Neural crest cell (in vitro differentiated cells): Measurements from ENCODE around the gene PRKG1. TPM values are rescaled to one million over a fixed set of nuclear protein-coding genes. Genes with fewer than 3 reads are reported as not detected.

Source experiments
- DNase-seq: peaks from one replicate; pipeline ENCODE4 v3.0.0; 2021; ENCODE audit warnings: low read depth, mixed read lengths, low spot score
- H3K27ac Mint-ChIP-seq: one replicate; pipeline ENCODE4 v1.8.0; 2021; ENCODE audit warnings: mild to moderate bottlenecking, mixed read lengths; ENCODE audit not compliant: unreplicated experiment
- H3K27me3 Mint-ChIP-seq: 2 replicates; pipeline ENCODE4 v1.8.0; 2021; ENCODE audit warnings: low read depth, mild to moderate bottlenecking, mixed read lengths
- H3K36me3 Mint-ChIP-seq: 2 replicates; pipeline ENCODE4 v1.8.0; 2021; ENCODE audit warnings: low read depth, mild to moderate bottlenecking, mixed read lengths
- H3K4me1 Mint-ChIP-seq: 2 replicates; pipeline ENCODE4 v1.8.0; 2021; ENCODE audit warnings: mixed read lengths
- H3K4me3 Mint-ChIP-seq: one replicate; pipeline ENCODE4 v1.8.0; 2021; ENCODE audit warnings: mild to moderate bottlenecking, mixed read lengths
- H3K9me3 Mint-ChIP-seq: 2 replicates; pipeline ENCODE4 v1.8.0; 2021; ENCODE audit warnings: mixed read lengths
- CTCF ChIP-seq: fragments of 200-600 bp; sonication (generic); conservative IDR thresholded peaks from 2 replicates; pipeline ENCODE4 v1.5.0; 2021; ENCODE audit warnings: antibody characterized with exemption, mild to moderate bottlenecking
- total RNA-seq: library from RNA; stranded (reverse); gene quantifications from 2 replicates; pipeline ENCODE4 v1.2.1, GENCODE V29; 2021

The PRKG1 gene
- total RNA-seq, 1 donor from 2014 or later = 4.4 TPM

GRCh38 chr10:51699475-51700227 lies 625.4 kb downstream of the PRKG1 start, which contains the start of gene CSTF2T:
Gene CSTF2T, minus strand, starts transcription at chr10:51699595. Its CDS starts 46 bp downstream, at chr10:51699549.
- peaks cover 3% of the 10 kb centered on the region for H3K27me3 Mint-ChIP-seq
- no peak for TF ChIP-seq CTCF
- H3K4me1 Mint-ChIP-seq = peaks cover 44% of the 10 kb centered on the region
- H3K4me3 Mint-ChIP-seq = peak within 1 kb of the TSS; percentile 98
- no peaks in the 10 kb centered on the region for H3K9me3 Mint-ChIP-seq
- H3K36me3 Mint-ChIP-seq = peaks cover 15% of the 10 kb centered on the region
- DNase-seq = peak; percentile 78
- H3K27ac Mint-ChIP-seq = peak within 1 kb of the TSS; percentile 100

GRCh38 chr10:51700228-51700817 lies 626.0 kb downstream of the PRKG1 start:
- Mint-ChIP-seq H3K36me3 (peaks cover 15% of the 10 kb centered on the region), H3K4me1 (peaks cover 40% of the 10 kb centered on the region), H3K4me3 (peak overlapping the region; percentile 98), H3K27ac (peak overlapping the region; percentile 100), H3K27me3 (peaks cover 3% of the 10 kb centered on the region), H3K9me3 (no peaks in the 10 kb centered on the region)
- TF ChIP-seq CTCF = no peak
- DNase-seq = no peak

- Mint-ChIP-seq H3K4me1 (no peaks in the 10 kb centered on the region), H3K27me3 (peaks cover 3% of the 10 kb centered on the region), H3K9me3 (no peaks in the 10 kb centered on the region), H3K36me3 (no peaks in the 10 kb centered on the region), H3K27ac (no peak overlapping the region), H3K4me3 (no peak overlapping the region)
- TF ChIP-seq CTCF = no peak
- DNase-seq = no peak
Observed at GRCh38 chr10:51705774-51706173, 631.5 kb downstream of the PRKG1 start.

- Mint-ChIP-seq H3K4me1 (no peaks in the 10 kb centered on the region), H3K4me3 (no peak overlapping the region), H3K27me3 (peaks cover 3% of the 10 kb centered on the region), H3K9me3 (no peaks in the 10 kb centered on the region), H3K36me3 (no peaks in the 10 kb centered on the region), H3K27ac (no peak overlapping the region)
- no peak for TF ChIP-seq CTCF
- no peak for DNase-seq
Observed at GRCh38 chr10:51706225-51706624, 631.9 kb downstream of the PRKG1 start.

- H3K4me3 Mint-ChIP-seq = no peak overlapping the region
- TF ChIP-seq CTCF = no peak
- no peaks in the 10 kb centered on the region for H3K9me3 Mint-ChIP-seq
- no peak overlapping the region for H3K27ac Mint-ChIP-seq
- no peaks in the 10 kb centered on the region for H3K4me1 Mint-ChIP-seq
- H3K36me3 Mint-ChIP-seq = no peaks in the 10 kb centered on the region
- no peak for DNase-seq
- peaks cover 3% of the 10 kb centered on the region for H3K27me3 Mint-ChIP-seq
Observed at GRCh38 chr10:51707392-51707791, 633.1 kb downstream of the PRKG1 start.
